GM18909 (cell line): ENCODE results near the gene KATNBL1.
"Not testable (repeated sequence)": the region's sequence is repeated elsewhere in the genome, so short reads cannot be mapped to it uniquely, and the experiment has no call there.

Experiments
- ATAC-seq: cut with Tn5 transposase; IDR thresholded peaks from one replicate; pipeline ENCODE4 v1.9.1; 2021; ENCODE audit warnings: mild to moderate bottlenecking; ENCODE audit not compliant: unreplicated experiment, poor library complexity

The KATNBL1 gene

GRCh38 chr15:34121786-34122185 lies 88.1 kb downstream of the KATNBL1 start:
- ATAC-seq: not testable (repeated sequence)

GRCh38 chr15:34120420-34120819 lies 89.5 kb downstream of the KATNBL1 start:
- not testable (repeated sequence) for ATAC-seq

GRCh38 chr15:34119291-34119690 lies 90.6 kb downstream of the KATNBL1 start:
- no peak for ATAC-seq

- ATAC-seq: no peak
Observed at GRCh38 chr15:34116620-34117019, 93.3 kb downstream of the KATNBL1 start.

- no peak for ATAC-seq
Observed at GRCh38 chr15:34114739-34115138, 95.2 kb downstream of the KATNBL1 start.

GRCh38 chr15:34114215-34114614 lies 95.7 kb downstream of the KATNBL1 start:
- no peak for ATAC-seq

GRCh38 chr15:34111488-34111887 lies 98.4 kb downstream of the KATNBL1 start:
- no peak for ATAC-seq

GRCh38 chr15:34109797-34110663 lies 99.9 kb downstream of the KATNBL1 start:
- no peak for ATAC-seq

- no peak for ATAC-seq
Observed at GRCh38 chr15:34107315-34107714, 102.6 kb downstream of the KATNBL1 start.

- ATAC-seq: no peak
Observed at GRCh38 chr15:34106423-34106822, 103.5 kb downstream of the KATNBL1 start.

GRCh38 chr15:34102175-34102925 lies 107.5 kb downstream of the KATNBL1 start:
- no peak for ATAC-seq

GRCh38 chr15:34101366-34102174 lies 108.3 kb downstream of the KATNBL1 start, which contains the start of the genes EMC7 and PGBD4:
EMC7 (minus strand) TSS chr15:34101862; CDS start chr15:34101839, 23 bp downstream.
PGBD4 (plus strand) TSS chr15:34102083; CDS start chr15:34102532, 449 bp downstream.
- ATAC-seq: peak; percentile 99

GRCh38 chr15:34099914-34100313 lies 110.0 kb downstream of the KATNBL1 start:
- ATAC-seq: no peak
